GM12865 (cell line): ENCODE data around the gene SLCO1B3.

Experiments
- DNase-seq: peaks from one replicate; pipeline ENCODE4 v3.0.0; 2010; ENCODE audit warnings: low read depth
- H3K4me3 ChIP-seq: 2 replicates; pipeline ENCODE4 v1.5.1; 2011; ENCODE audit warnings: mild to moderate bottlenecking, low read depth, low read length, control low read depth
- CTCF ChIP-seq: IDR thresholded peaks from 2 replicates; pipeline ENCODE4 v1.5.1; 2011; ENCODE audit warnings: low read length, control low read depth, low read depth, inconsistent platforms; ENCODE audit not compliant: insufficient read depth; ENCODE audit errors: missing control alignments

The SLCO1B3 gene

GRCh38 chr12:20800160-20800559 is 10.3 kb upstream of the SLCO1B3 start:
- DNase-seq = peak; percentile 5
- TF ChIP-seq CTCF = no peak
- no peak overlapping the region for H3K4me3 ChIP-seq

- no peak overlapping the region for H3K4me3 ChIP-seq
- TF ChIP-seq CTCF = no peak
- DNase-seq = no peak
These were observed 9.5 kb upstream of the SLCO1B3 start for GRCh38 chr12:20801035-20801434.

GRCh38 chr12:20805921-20806320 is 4.6 kb upstream of the SLCO1B3 start:
- H3K4me3 ChIP-seq = no peak overlapping the region
- no peak for DNase-seq
- no peak for TF ChIP-seq CTCF

GRCh38 chr12:20807192-20808080 is 3.1 kb upstream of the SLCO1B3 start:
- no peak overlapping the region for H3K4me3 ChIP-seq
- no peak for DNase-seq
- TF ChIP-seq CTCF = no peak

GRCh38 chr12:20808521-20808920 is 2.0 kb upstream of the SLCO1B3 start:
- no peak for DNase-seq
- no peak overlapping the region for H3K4me3 ChIP-seq
- TF ChIP-seq CTCF = no peak

- TF ChIP-seq CTCF = no peak
- no peak for DNase-seq
- H3K4me3 ChIP-seq = no peak overlapping the region
These were observed 5.1 kb downstream of the SLCO1B3 start for GRCh38 chr12:20815574-20815973.

GRCh38 chr12:20822415-20822814 is 11.9 kb downstream of the SLCO1B3 start:
- H3K4me3 ChIP-seq = no peak overlapping the region
- no peak for DNase-seq
- TF ChIP-seq CTCF = no peak
